Mesenchymal stem cell (in vitro differentiated cells and primary cell): ENCODE data around the gene S100A16.
"Not testable (repeated sequence)": the region's sequence is repeated elsewhere in the genome, so short reads cannot be mapped to it uniquely, and the experiment has no call there.

Experiments used
- DNase-seq: peaks from one replicate; pipeline ENCODE4 v3.0.0-alpha.2; 2013
- H2AFZ ChIP-seq: one replicate; pipeline ENCODE4 v1.6.1; 2013; ENCODE audit warnings: low read depth, mild to moderate bottlenecking, control low read depth, inconsistent platforms, low read length, moderate library complexity
- H2AK5ac ChIP-seq: 2 replicates; pipeline ENCODE4 v1.6.1; 2013; ENCODE audit warnings: low read length, moderate library complexity, mild to moderate bottlenecking, inconsistent platforms; ENCODE audit not compliant: severe bottlenecking
- H2BK120ac ChIP-seq: one replicate; pipeline ENCODE4 v1.6.1; 2013; ENCODE audit warnings: low read depth, mild to moderate bottlenecking, inconsistent platforms, low read length, moderate library complexity
- H2BK12ac ChIP-seq, 2 experiments: one replicate each; pipeline ENCODE4 v1.6.1; 2013; ENCODE audit warnings: inconsistent platforms in 2 of 2, low read length in 2 of 2, mild to moderate bottlenecking in 2 of 2, moderate library complexity in 2 of 2, control low read depth in 1 of 2
- H2BK15ac ChIP-seq: one replicate; pipeline ENCODE4 v1.6.1; 2013; ENCODE audit warnings: mild to moderate bottlenecking, low read depth, inconsistent platforms; ENCODE audit not compliant: poor library complexity, severe bottlenecking
- H2BK5ac ChIP-seq: 2 replicates; pipeline ENCODE4 v1.6.1; 2013; ENCODE audit warnings: low read depth, mild to moderate bottlenecking, low read length, control low read depth, inconsistent platforms; ENCODE audit not compliant: poor library complexity, severe bottlenecking
- H3K14ac ChIP-seq, 2 experiments: one replicate each; pipeline ENCODE4 v1.6.1; 2013; ENCODE audit warnings: inconsistent platforms in 2 of 2, low read length in 2 of 2, control low read depth in 1 of 2, mild to moderate bottlenecking in 1 of 2, moderate library complexity in 1 of 2
- H3K18ac ChIP-seq, 2 experiments: one replicate each; pipeline ENCODE4 v1.6.1; 2013; ENCODE audit warnings: inconsistent platforms in 2 of 2, low read length in 2 of 2, control low read depth in 1 of 2, low read depth in 1 of 2, mild to moderate bottlenecking in 1 of 2
- H3K23ac ChIP-seq, 2 experiments: one replicate each; pipeline ENCODE4 v1.6.1; 2013; ENCODE audit warnings: inconsistent platforms in 2 of 2, low read length in 2 of 2, mild to moderate bottlenecking in 2 of 2, moderate library complexity in 2 of 2, control low read depth in 1 of 2
- H3K27ac ChIP-seq: 2 replicates; pipeline ENCODE4 v1.5.1; 2013; ENCODE audit warnings: mild to moderate bottlenecking, moderate library complexity, low read length, control low read depth, inconsistent platforms; ENCODE audit not compliant: poor library complexity, severe bottlenecking
- H3K27me3 ChIP-seq, 2 experiments: 2 replicates each; pipeline versions ENCODE4 v1.6.1 to v1.7.0; 2013; ENCODE audit warnings: low read length in 2 of 2, mild to moderate bottlenecking in 2 of 2, moderate library complexity in 2 of 2, control low read depth in 1 of 2, inconsistent platforms in 1 of 2; ENCODE audit not compliant: control insufficient read depth in 1 of 2, insufficient read depth in 1 of 2
- H3K36me3 ChIP-seq, 2 experiments: 2 replicates each; pipeline versions ENCODE4 v1.6.1 to v1.7.0; 2013; ENCODE audit warnings: low read length in 2 of 2, control low read depth in 1 of 2, inconsistent platforms in 1 of 2, low read depth in 1 of 2, mild to moderate bottlenecking in 1 of 2; ENCODE audit not compliant: insufficient read depth in 2 of 2, control insufficient read depth in 1 of 2
- H3K4ac ChIP-seq, 2 experiments: one replicate each; pipeline ENCODE4 v1.6.1; 2013; ENCODE audit warnings: inconsistent platforms in 2 of 2, low read length in 2 of 2, mild to moderate bottlenecking in 2 of 2, moderate library complexity in 2 of 2, control low read depth in 1 of 2, low read depth in 1 of 2
- H3K4me1 ChIP-seq: 2 replicates; pipeline ENCODE4 v1.6.1; 2013; ENCODE audit warnings: low read depth, low read length, control low read depth; ENCODE audit not compliant: control insufficient read depth, insufficient read depth
- H3K4me2 ChIP-seq: 2 replicates; pipeline ENCODE4 v1.6.1; 2013; ENCODE audit warnings: low read length, mild to moderate bottlenecking, inconsistent platforms; ENCODE audit not compliant: poor library complexity, severe bottlenecking
- H3K4me3 ChIP-seq, 2 experiments: 2 replicates each; pipeline versions ENCODE4 v1.5.1 to v1.7.0; 2013; ENCODE audit warnings: low read length in 2 of 2, mild to moderate bottlenecking in 2 of 2, control low read depth in 1 of 2, low read depth in 1 of 2; ENCODE audit not compliant: insufficient read depth in 1 of 2
- H3K79me1 ChIP-seq: replicated peaks from 2 replicates; pipeline ENCODE4 v1.6.1; 2013; ENCODE audit warnings: mild to moderate bottlenecking, control low read depth, low read length, inconsistent platforms; ENCODE audit not compliant: poor library complexity, severe bottlenecking
- H3K9ac ChIP-seq: 2 replicates; pipeline ENCODE4 v1.7.0; 2013; ENCODE audit warnings: mild to moderate bottlenecking, low read length, moderate library complexity
- H3K9me3 ChIP-seq: 2 replicates; pipeline ENCODE4 v1.7.0; 2013; ENCODE audit warnings: mild to moderate bottlenecking, low read length; ENCODE audit not compliant: control insufficient read depth
- H4K8ac ChIP-seq: one replicate; pipeline ENCODE4 v1.6.1; 2013; ENCODE audit warnings: inconsistent platforms, mild to moderate bottlenecking, low read length, moderate library complexity
- H4K91ac ChIP-seq: one replicate; pipeline ENCODE4 v1.6.1; 2013; ENCODE audit warnings: mild to moderate bottlenecking, low read length, inconsistent platforms
- WGBS: methylation state at CpG from one replicate; pipeline ENCODE4 v1.1.7; 2013; ENCODE audit warnings: mixed read lengths; 5-methylcytosine and 5-hydroxymethylcytosine counted together

S100A16 gene

GRCh38 chr1:153597206-153597605 is 15.7 kb downstream of the S100A16 start:
- Histone ChIP-seq H3K4me1 (peaks cover 15% of the 10 kb centered on the region), H2BK5ac (no peak overlapping the region), H2AFZ (no peak overlapping the region), H4K91ac (no peak overlapping the region), H3K18ac (no peak overlapping the region), H4K8ac (no peak overlapping the region), H3K9ac (no peak overlapping the region), H3K27ac (no peak overlapping the region), H3K36me3 (peaks cover 5 to 20% of the 10 kb centered on the region in 2 experiments), H2BK15ac (no peak overlapping the region), H2AK5ac (no peak overlapping the region), H2BK12ac (no peak overlapping the region), H3K23ac (no peak overlapping the region), H3K9me3 (no peaks in the 10 kb centered on the region), H3K4me3 (no peak overlapping the region), H3K27me3 (no peaks in the 10 kb centered on the region), H3K14ac (no peak overlapping the region), H2BK120ac (no peak overlapping the region), H3K4ac (no peak overlapping the region), H3K4me2 (no peak overlapping the region), H3K79me1 (peaks cover 6% of the 10 kb centered on the region)
- peak; percentile 73 for DNase-seq
- 71% methylated on average over 6 of the region's 6 CpGs for WGBS

DNA sequence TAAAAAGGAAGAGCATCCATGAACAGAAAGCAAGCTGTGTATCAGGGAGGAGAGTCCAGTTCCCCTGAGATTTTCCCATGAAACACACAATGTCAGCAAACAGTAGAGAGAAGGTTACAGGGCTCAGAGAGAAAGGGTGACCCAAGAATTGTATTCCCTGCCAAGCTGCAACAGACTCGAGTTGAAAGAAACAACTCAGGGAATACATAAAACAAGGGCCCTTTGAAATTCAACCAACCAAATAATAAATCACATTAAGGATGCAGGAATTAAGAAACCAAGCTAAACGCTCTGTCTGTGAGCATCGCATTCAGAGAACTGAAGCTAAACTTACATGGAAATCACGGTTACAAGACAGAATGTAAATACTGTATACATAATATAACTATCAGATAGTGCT is 20.2 kb downstream of the S100A16 start:
- Histone ChIP-seq H3K18ac (no peak overlapping the region), H3K27me3 (no peaks in the 10 kb centered on the region), H4K8ac (no peak overlapping the region), H3K4me2 (no peak overlapping the region), H3K14ac (no peak overlapping the region), H3K4me1 (peaks cover 4% of the 10 kb centered on the region), H2BK15ac (no peak overlapping the region), H2BK5ac (no peak overlapping the region), H2AK5ac (no peak overlapping the region), H2AFZ (no peak overlapping the region), H3K9ac (peak overlapping the region; percentile 54), H3K36me3 (peaks cover 0 to 4% of the 10 kb centered on the region in 2 experiments), H3K79me1 (no peaks in the 10 kb centered on the region), H3K23ac (no peak overlapping the region), H2BK120ac (no peak overlapping the region), H3K9me3 (no peaks in the 10 kb centered on the region), H4K91ac (no peak overlapping the region), H3K27ac (no peak overlapping the region), H2BK12ac (no peak overlapping the region), H3K4me3 (no peak overlapping the region), H3K4ac (no peak overlapping the region)
- no peak for DNase-seq
- WGBS, result 37% methylated on average over 1 of the region's 4 CpGs

- H3K4me3 ChIP-seq, result no peak overlapping the region
- no peak overlapping the region for H3K4ac ChIP-seq
- no peaks in the 10 kb centered on the region for H3K36me3 ChIP-seq
- no peaks in the 10 kb centered on the region for H3K4me1 ChIP-seq
- no peak overlapping the region for H3K4me2 ChIP-seq
- no peaks in the 10 kb centered on the region for H3K27me3 ChIP-seq
- no peak overlapping the region for H2BK15ac ChIP-seq
- H2AK5ac ChIP-seq, result no peak overlapping the region
- no peaks in the 10 kb centered on the region for H3K9me3 ChIP-seq
- no peak for DNase-seq
- no peak overlapping the region for H2AFZ ChIP-seq
- no peak overlapping the region for H2BK5ac ChIP-seq
- H4K8ac ChIP-seq, result no peak overlapping the region
- H3K23ac ChIP-seq, result no peak overlapping the region
- H2BK120ac ChIP-seq, result no peak overlapping the region
- no peak overlapping the region for H3K18ac ChIP-seq
- no CpG with 5 or more reads among the region's 2 CpGs for WGBS
- H3K27ac ChIP-seq, result no peak overlapping the region
- H2BK12ac ChIP-seq, result no peak overlapping the region
- no peak overlapping the region for H3K9ac ChIP-seq
- H3K79me1 ChIP-seq, result no peaks in the 10 kb centered on the region
- no peak overlapping the region for H3K14ac ChIP-seq
- no peak overlapping the region for H4K91ac ChIP-seq
Measured at GRCh38 chr1:153588482-153588881, 24.5 kb downstream of the S100A16 start.

GRCh38 chr1:153588033-153588432 is 24.9 kb downstream of the S100A16 start:
- not testable (repeated sequence) for H3K27me3 ChIP-seq, H3K14ac ChIP-seq, H4K8ac ChIP-seq, H3K79me1 ChIP-seq, H3K18ac ChIP-seq, H2AFZ ChIP-seq, H3K9me3 ChIP-seq, H2BK12ac ChIP-seq, H3K9ac ChIP-seq, H2BK120ac ChIP-seq, H3K27ac ChIP-seq, H2BK15ac ChIP-seq, H2BK5ac ChIP-seq, H3K36me3 ChIP-seq, H3K23ac ChIP-seq, H3K4me2 ChIP-seq, H3K4me1 ChIP-seq, H4K91ac ChIP-seq, H2AK5ac ChIP-seq, H3K4me3 ChIP-seq, H3K4ac ChIP-seq, DNase-seq
- 97% methylated on average over 8 of the region's 10 CpGs for WGBS
